K562 (cell line): Measurements from ENCODE around the gene KCNH2. TPM values are rescaled to one million over a fixed set of nuclear protein-coding genes. Genes with fewer than 3 reads are reported as not detected.
A peak's percentile ranks its signal among the peaks of the same experiment; 100 is the strongest.

Source experiments
- ATAC-seq: fragments of 200-7000 bp; cut with Tn5 transposase; 3 replicates; pipeline ENCODE4 v1.9.1; 2020; ENCODE audit warnings: moderate library complexity
- BruUV-seq: library from RNA; stranded (reverse); fragments of 400-500 nt; replicated peaks from 2 replicates; lab custom pipeline; 2021; lab: Mats Ljungman, UMichigan
- CTCF ChIA-PET: fragments of 300-600 bp; formaldehyde crosslinking; extraction: SDS; loops from one replicate; lab custom pipeline; 2021; ENCODE audit warnings: low intra/inter-chr PET ratio; lab: Yijun Ruan, JAX
- POLR2A ChIA-PET: fragments of 300-600, 350-650 bp; sonication (Branson Sonifier 250); formaldehyde crosslinking; extraction: SDS; loops from one replicate; lab custom pipeline; 2021; ENCODE audit warnings: antibody characterized with exemption, inconsistent platforms; lab: Yijun Ruan, JAX
- DNase-seq, 4 experiments: peaks; one replicate each; pipeline versions ENCODE4 v3.0.0 to v3.0.0-alpha.2; 2011 to 2018; ENCODE audit warnings: low spot score in 3 of 4, mixed read lengths in 3 of 4; ENCODE audit errors: extremely low read depth in 1 of 4
- FAIRE-seq: peaks from 2 replicates; lab custom pipeline; 2011; peaks lifted over from hg19 to GRCh38; lab: Jason Lieb, UNC
- H2AFZ ChIP-seq: 2 replicates; pipeline ENCODE4 v1.6.0; 2011; ENCODE audit warnings: low read depth, low read length, control low read depth, inconsistent platforms
- H3K27ac ChIP-seq: fragments of 200-600 bp; 3 replicates; pipeline ENCODE4 v1.8.0; 2011; ENCODE audit warnings: low read depth, mild to moderate bottlenecking, control low read depth, inconsistent platforms, low read length, moderate library complexity, mixed read lengths; ENCODE audit errors: extremely low read depth
- H3K27me3 ChIP-seq, 2 experiments: fragments of 300-600 bp in 1 of 2; 2 replicates in 1 of 2; 3 replicates in 1 of 2; pipeline versions ENCODE4 v1.6.0 to v1.8.0; 2011; ENCODE audit warnings: inconsistent platforms in 2 of 2, low read length in 2 of 2, mild to moderate bottlenecking in 1 of 2, mixed read lengths in 1 of 2, moderate library complexity in 1 of 2; ENCODE audit not compliant: control insufficient read depth in 2 of 2, insufficient read depth in 2 of 2
- H3K36me3 ChIP-seq: fragments of 300-600 bp; 3 replicates; pipeline ENCODE4 v1.8.0; 2011; ENCODE audit warnings: mild to moderate bottlenecking, low read length, inconsistent platforms; ENCODE audit not compliant: control insufficient read depth, insufficient read depth
- H3K4me1 ChIP-seq, 2 experiments: fragments of 200-600 bp in 1 of 2; replicated peaks in 1 of 2; 2 replicates in 1 of 2; 3 replicates in 1 of 2; pipeline versions ENCODE4 v1.5.1 to v1.8.0; 2011; ENCODE audit warnings: inconsistent platforms in 2 of 2, low read length in 2 of 2, mild to moderate bottlenecking in 1 of 2, mixed read lengths in 1 of 2, moderate library complexity in 1 of 2; ENCODE audit not compliant: control insufficient read depth in 2 of 2, insufficient read depth in 2 of 2
- H3K4me2 ChIP-seq: 2 replicates; pipeline ENCODE4 v1.6.1; 2011; ENCODE audit warnings: low read length, control low read depth, inconsistent platforms, mixed read lengths; ENCODE audit not compliant: insufficient read depth
- H3K4me3 ChIP-seq: fragments of 200-600 bp; sonication (generic), shearing (Covaris generic); 2 replicates; pipeline ENCODE4 v1.5.1; 2016; ENCODE audit warnings: control low read depth, inconsistent platforms
- H3K79me2 ChIP-seq: fragments of 200-600 bp; 3 replicates; pipeline ENCODE4 v1.8.0; 2011; ENCODE audit warnings: low read length, inconsistent platforms; ENCODE audit not compliant: control insufficient read depth, insufficient read depth
- H3K9ac ChIP-seq, 2 experiments: 2 replicates each; pipeline versions ENCODE4 v1.6.0 to v1.6.1; 2011; ENCODE audit warnings: low read depth in 2 of 2, low read length in 2 of 2, control low read depth in 1 of 2, inconsistent platforms in 1 of 2, mild to moderate bottlenecking in 1 of 2, mixed read lengths in 1 of 2; ENCODE audit not compliant: insufficient read depth in 1 of 2
- H3K9me1 ChIP-seq: one replicate; pipeline ENCODE4 v1.6.0; 2011; ENCODE audit warnings: inconsistent platforms, mild to moderate bottlenecking, low read length, moderate library complexity; ENCODE audit not compliant: control insufficient read depth, insufficient read depth
- H3K9me3 ChIP-seq: replicated peaks from 2 replicates; pipeline ENCODE4 v1.5.1; 2011; ENCODE audit warnings: low read depth, low read length, inconsistent platforms; ENCODE audit not compliant: control insufficient read depth, insufficient read depth
- H4K20me1 ChIP-seq: replicated peaks from 2 replicates; pipeline ENCODE4 v1.6.1; 2011; ENCODE audit warnings: low read length, inconsistent platforms, mixed read lengths; ENCODE audit not compliant: control insufficient read depth, insufficient read depth
- ETS1 ChIP-seq: conservative IDR thresholded peaks from 2 replicates; pipeline ENCODE4 v1.6.1; 2011; ENCODE audit warnings: low read depth, mild to moderate bottlenecking, low read length; ENCODE audit not compliant: control insufficient read depth
- FOSL1 ChIP-seq: fragments of 200-800 bp; sonication (Bioruptor generic); conservative IDR thresholded peaks from 2 replicates; pipeline ENCODE4 v1.6.1; 2016; ENCODE audit warnings: missing genetic modification characterization, missing compliant biosample characterization
- GATAD2A ChIP-seq: fragments of 450-650 bp; IDR thresholded peaks from 2 replicates; pipeline ENCODE4 v1.6.1; 2017
- RNF2 ChIP-seq: sonication (generic); IDR thresholded peaks from 2 replicates; pipeline ENCODE4 v1.6.1; 2016
- SAFB ChIP-seq: fragments of 200-400 bp; formaldehyde crosslinking; IDR thresholded peaks from 2 replicates; pipeline ENCODE4 v1.6.1; 2017; ENCODE audit warnings: low read depth, low read length, borderline replicate concordance
- SRSF3 ChIP-seq: fragments of 200-400 bp; formaldehyde crosslinking; IDR thresholded peaks from 2 replicates; pipeline ENCODE4 v1.6.1; 2016; ENCODE audit warnings: mild to moderate bottlenecking, low read length, moderate library complexity; ENCODE audit not compliant: insufficient read depth
- TEAD1 ChIP-seq, 2 experiments: fragments of 450-650 bp in 1 of 2; sonication (generic) in 1 of 2; formaldehyde crosslinking; IDR thresholded peaks; 2 replicates each; pipeline versions ENCODE4 v1.4.0 to v1.8.0; 2020 to 2022; ENCODE audit warnings: mild to moderate bottlenecking in 2 of 2, missing genetic modification reagents in 1 of 2
- TEAD4 ChIP-seq, 2 experiments: sonication (generic) in 1 of 2; formaldehyde crosslinking in 1 of 2; IDR thresholded peaks; 2 replicates each; pipeline versions ENCODE4 v1.6.1 to v1.8.0; 2012 to 2022; ENCODE audit warnings: borderline replicate concordance in 1 of 2, inconsistent platforms in 1 of 2, low read length in 1 of 2, mild to moderate bottlenecking in 1 of 2, missing genetic modification reagents in 1 of 2
- XRCC5 ChIP-seq: fragments of 200-400 bp; formaldehyde crosslinking; IDR thresholded peaks from 2 replicates; pipeline ENCODE4 v1.6.1; 2017; ENCODE audit warnings: low read depth, mild to moderate bottlenecking, low read length
- ZFX ChIP-seq: sonication (generic); formaldehyde crosslinking; IDR thresholded peaks from 2 replicates; pipeline ENCODE4 v1.8.0; 2022; ENCODE audit warnings: mild to moderate bottlenecking, missing genetic modification reagents, moderate library complexity
- ZNF174 ChIP-seq: fragments of 250-450 bp; sonication (Bioruptor Pico); IDR thresholded peaks from 2 replicates; pipeline ENCODE4 v1.4.0; 2020; ENCODE audit warnings: mild to moderate bottlenecking
- ZNF395 ChIP-seq: fragments of 200-800 bp; sonication (Bioruptor generic); IDR thresholded peaks from 2 replicates; pipeline ENCODE4 v1.6.1; 2017; ENCODE audit warnings: missing genetic modification characterization, missing compliant biosample characterization
- ZNF830 ChIP-seq: fragments of 250-450 bp; sonication (Bioruptor Pico); IDR thresholded peaks from 2 replicates; pipeline ENCODE4 v1.5.0; 2021; ENCODE audit warnings: mild to moderate bottlenecking
- WGBS: fragments of 100-300 bp; shearing (Covaris generic); methylation state at CpG from one replicate; pipeline ENCODE4 v1.1.6; 2016; ENCODE audit warnings: low coverage, mixed read lengths; ENCODE audit not compliant: insufficient coverage; ENCODE audit errors: missing lambda C conversion rate; 5-methylcytosine and 5-hydroxymethylcytosine counted together
- in situ Hi-C: fragments of 300-500 bp; cut with MboI; formaldehyde crosslinking; loops from 4 replicates; pipeline ENCODE4 v1.15.0; 2018; ENCODE audit warnings: inconsistent platforms, mixed read lengths
- intact Hi-C: fragments of 100-400 bp; cut with micrococcal nuclease; formaldehyde crosslinking; loops from 2 replicates; pipeline ENCODE4 v1.14.2; 2022
- polyA plus RNA-seq, 8 experiments: library from polyadenylated mRNA; depleted of rRNA in 4 of 8; stranded (reverse) in 5 of 8; unstranded in 3 of 8; fragments of >200 nt; fragmentation: Nextera tagmentation in 2 of 8; fragmentation: Illumina TruSeq in 1 of 8; extraction: Ambion mirVana in 2 of 8; extraction: Trizol in 1 of 8; gene quantifications; 2 replicates each; pipeline versions ENCODE4 v1.2.1 to v1.2.3, GENCODE V29; 2011 to 2014; ENCODE audit warnings: inconsistent platforms in 1 of 8, missing spikeins in 1 of 8
- total RNA-seq, 7 experiments: library from RNA; depleted of rRNA in 6 of 7; stranded (reverse); fragments of >200 nt in 6 of 7; fragmentation: Illumina TruSeq in 2 of 7; extraction: Trizol in 2 of 7; gene quantifications; 2 replicates each; pipeline versions ENCODE4 v1.2.1 to v1.2.3, GENCODE V29; 2011 to 2021; ENCODE audit warnings: low replicate concordance in 1 of 7
- TF ChIP-seq, protein P1 (sequence below): fragments of 200-800 bp; sonication (Bioruptor generic); IDR thresholded peaks from 2 replicates; pipeline ENCODE4 v1.6.1; 2016; ENCODE audit warnings: missing genetic modification characterization, missing compliant biosample characterization

The KCNH2 gene
- total and polyA plus RNA-seq, 9 of the 15 experiments (the other 6 are each of a cell fraction or from before 2014, with no cell fraction given) = 18.1 to 368 (median 218) TPM

- Histone ChIP-seq H3K27me3 (no peaks in the 10 kb centered on the region), H4K20me1 (no peaks in the 10 kb centered on the region), H3K27ac (peak overlapping the region; percentile 99), H3K36me3 (peaks cover 24% of the 10 kb centered on the region; the same call in 2 of the 3 replicates), H3K4me2 (peak overlapping the region; percentile 52; the same call in 1 of the 2 replicates), H3K4me3 (no peak overlapping the region), H3K9ac (peak overlapping the region; percentile 82 to 89), H3K9me1 (no peaks in the 10 kb centered on the region), H3K79me2 (peaks cover 64% of the 10 kb centered on the region), H3K9me3 (no peaks in the 10 kb centered on the region), H2AFZ (peak overlapping the region; percentile 81), H3K4me1 (peaks cover 82 to 85% of the 10 kb centered on the region in 2 experiments)
- in situ Hi-C loops (no loop called here), intact Hi-C loops (loop anchor here (2.0 to 10.0 kb wide), 3 partner anchors 15 to 213 kb away; no protein-coding TSS in a partner anchor)
- BruUV-seq = no TSS peak
- DNase-seq (no peak), FAIRE-seq (no peak), ATAC-seq (no peak)
- CTCF ChIA-PET = interaction anchor here (0.6 to 2.9 kb wide), 10 partner anchors 22 to 210 kb away, joined by 3 to 16 read pairs (median 4); partner anchors contain the start of genes ABCB8 and GBX1
- 36% methylated on average over 2 of the region's 2 CpGs for WGBS
- POLR2A ChIA-PET = interaction anchor here (0.8 to 2.0 kb wide), 13 partner anchors 9 to 57 kb away, joined by 3 to 11 read pairs (median 5); no protein-coding TSS in a partner anchor
- TF ChIP-seq RNF2 = 0 out of 2 replicates have a peak, but pooled peaks have one; percentile 1
- TF ChIP-seq ZNF395 = peak; percentile 86; the same call in 1 of the 2 replicates
- 0 out of 4 replicates have a peak, but pooled peaks of 1 of the 2 experiments have one; percentile 9 for TF ChIP-seq TEAD1 (CRISPR knock-in tag; IDR thresholded peaks at IDR 0.05)
- TF ChIP-seq ZFX (CRISPR knock-in tag) = peak; percentile 29; the same call in 1 of the 2 replicates
- 0 out of 2 replicates have a peak, but pooled peaks have one; percentile 3 for TF ChIP-seq ETS1
- TF ChIP-seq GATAD2A = 0 out of 2 replicates have a peak, but pooled peaks have one; percentile 5
- TF ChIP-seq TEAD4 (IDR thresholded peaks at IDR 0.05; ENCODE audit: low read length) = 0 out of 2 replicates have a peak, but pooled peaks have one; percentile 8
- no peak for TF ChIP-seq TEAD4 (CRISPR knock-in tag; IDR thresholded peaks at IDR 0.05; ENCODE audit: borderline replicate concordance)
- peak; percentile 68; the same call in 1 of the 2 replicates for TF ChIP-seq XRCC5
- TF ChIP-seq, protein P1, sequence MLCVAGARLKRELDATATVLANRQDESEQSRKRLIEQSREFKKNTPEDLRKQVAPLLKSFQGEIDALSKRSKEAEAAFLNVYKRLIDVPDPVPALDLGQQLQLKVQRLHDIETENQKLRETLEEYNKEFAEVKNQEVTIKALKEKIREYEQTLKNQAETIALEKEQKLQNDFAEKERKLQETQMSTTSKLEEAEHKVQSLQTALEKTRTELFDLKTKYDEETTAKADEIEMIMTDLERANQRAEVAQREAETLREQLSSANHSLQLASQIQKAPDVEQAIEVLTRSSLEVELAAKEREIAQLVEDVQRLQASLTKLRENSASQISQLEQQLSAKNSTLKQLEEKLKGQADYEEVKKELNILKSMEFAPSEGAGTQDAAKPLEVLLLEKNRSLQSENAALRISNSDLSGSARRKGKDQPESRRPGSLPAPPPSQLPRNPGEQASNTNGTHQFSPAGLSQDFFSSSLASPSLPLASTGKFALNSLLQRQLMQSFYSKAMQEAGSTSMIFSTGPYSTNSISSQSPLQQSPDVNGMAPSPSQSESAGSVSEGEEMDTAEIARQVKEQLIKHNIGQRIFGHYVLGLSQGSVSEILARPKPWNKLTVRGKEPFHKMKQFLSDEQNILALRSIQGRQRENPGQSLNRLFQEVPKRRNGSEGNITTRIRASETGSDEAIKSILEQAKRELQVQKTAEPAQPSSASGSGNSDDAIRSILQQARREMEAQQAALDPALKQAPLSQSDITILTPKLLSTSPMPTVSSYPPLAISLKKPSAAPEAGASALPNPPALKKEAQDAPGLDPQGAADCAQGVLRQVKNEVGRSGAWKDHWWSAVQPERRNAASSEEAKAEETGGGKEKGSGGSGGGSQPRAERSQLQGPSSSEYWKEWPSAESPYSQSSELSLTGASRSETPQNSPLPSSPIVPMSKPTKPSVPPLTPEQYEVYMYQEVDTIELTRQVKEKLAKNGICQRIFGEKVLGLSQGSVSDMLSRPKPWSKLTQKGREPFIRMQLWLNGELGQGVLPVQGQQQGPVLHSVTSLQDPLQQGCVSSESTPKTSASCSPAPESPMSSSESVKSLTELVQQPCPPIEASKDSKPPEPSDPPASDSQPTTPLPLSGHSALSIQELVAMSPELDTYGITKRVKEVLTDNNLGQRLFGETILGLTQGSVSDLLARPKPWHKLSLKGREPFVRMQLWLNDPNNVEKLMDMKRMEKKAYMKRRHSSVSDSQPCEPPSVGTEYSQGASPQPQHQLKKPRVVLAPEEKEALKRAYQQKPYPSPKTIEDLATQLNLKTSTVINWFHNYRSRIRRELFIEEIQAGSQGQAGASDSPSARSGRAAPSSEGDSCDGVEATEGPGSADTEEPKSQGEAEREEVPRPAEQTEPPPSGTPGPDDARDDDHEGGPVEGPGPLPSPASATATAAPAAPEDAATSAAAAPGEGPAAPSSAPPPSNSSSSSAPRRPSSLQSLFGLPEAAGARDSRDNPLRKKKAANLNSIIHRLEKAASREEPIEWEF = 0 out of 2 replicates have a peak, but pooled peaks have one; percentile 54
- no peak for TF ChIP-seq SAFB
- 0 out of 2 replicates have a peak, but pooled peaks have one; percentile 10 for TF ChIP-seq ZNF830 (CRISPR knock-in tag)
- peak; percentile 52; the same call in 1 of the 2 replicates for TF ChIP-seq FOSL1
- no peak for TF ChIP-seq ZNF174 (CRISPR knock-in tag)
- peak; percentile 32; the same call in 1 of the 2 replicates for TF ChIP-seq SRSF3
Observed at GRCh38 chr7:150962290-150962552, 15.9 kb downstream of the KCNH2 start.
